Measurements from ENCODE around the gene E2F7.

E2F7 gene

DNA sequence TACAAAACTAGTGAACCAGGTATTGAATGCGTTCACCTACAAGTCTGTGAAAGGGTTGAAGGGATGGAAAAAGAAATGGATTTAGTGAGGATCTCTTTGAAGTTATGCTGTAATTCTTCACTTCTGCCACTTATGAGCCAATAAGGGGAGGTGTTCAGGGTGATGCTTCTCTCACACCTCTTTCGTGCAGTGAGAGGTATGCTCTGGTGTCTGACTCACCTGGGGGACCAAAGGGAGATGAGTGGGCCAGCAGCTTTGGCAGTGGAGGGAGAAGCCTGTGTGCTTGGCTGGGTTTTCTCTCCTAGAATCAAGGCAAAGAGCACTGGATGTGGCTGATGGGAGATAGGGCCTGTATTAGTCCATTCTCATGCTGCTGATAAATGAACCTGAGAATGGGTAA, 45.4 kb downstream of the E2F7 start:
- DNase-seq (ENCODE audit: low spot score), result no peak

DNA sequence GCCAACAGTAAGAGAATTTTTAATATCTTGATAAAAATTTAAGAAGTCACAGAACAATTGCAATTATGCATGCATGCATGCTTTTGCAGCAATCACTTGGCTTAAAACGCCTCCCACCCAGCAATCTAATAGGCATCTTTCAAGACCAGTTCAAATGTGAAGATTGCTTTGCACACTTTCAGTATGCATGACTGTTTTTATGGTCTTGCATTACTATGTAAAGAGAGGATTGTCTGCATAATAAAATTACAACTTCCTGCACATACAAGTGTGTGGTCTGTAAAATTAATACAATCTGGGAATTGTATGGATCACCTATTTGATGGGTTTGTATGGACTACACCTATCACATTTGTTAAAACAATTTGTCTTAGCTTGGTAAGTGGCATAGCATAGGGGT, 48.8 kb downstream of the E2F7 start:
- no peak for DNase-seq (ENCODE audit: low spot score)

DNA sequence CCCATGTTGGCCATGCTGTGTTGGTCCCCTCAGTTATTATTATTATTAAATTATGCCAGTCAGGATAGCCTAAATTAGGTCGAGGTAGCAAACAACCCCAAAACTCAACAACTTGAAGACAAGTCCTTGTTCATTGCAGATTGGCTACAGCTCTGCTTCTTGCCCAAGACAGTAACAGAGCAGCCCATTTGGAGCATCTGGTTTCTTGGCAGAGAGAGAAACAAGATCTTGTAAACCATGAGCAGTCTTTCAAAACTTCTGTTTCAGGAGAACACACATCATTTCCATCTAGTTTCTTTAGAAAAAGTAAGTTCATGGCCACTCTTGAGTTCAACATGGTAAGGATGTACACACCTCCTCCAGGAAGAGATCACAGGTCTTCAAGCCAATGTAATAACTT, 52.3 kb downstream of the E2F7 start:
- no peak for DNase-seq (ENCODE audit: low spot score)

DNA sequence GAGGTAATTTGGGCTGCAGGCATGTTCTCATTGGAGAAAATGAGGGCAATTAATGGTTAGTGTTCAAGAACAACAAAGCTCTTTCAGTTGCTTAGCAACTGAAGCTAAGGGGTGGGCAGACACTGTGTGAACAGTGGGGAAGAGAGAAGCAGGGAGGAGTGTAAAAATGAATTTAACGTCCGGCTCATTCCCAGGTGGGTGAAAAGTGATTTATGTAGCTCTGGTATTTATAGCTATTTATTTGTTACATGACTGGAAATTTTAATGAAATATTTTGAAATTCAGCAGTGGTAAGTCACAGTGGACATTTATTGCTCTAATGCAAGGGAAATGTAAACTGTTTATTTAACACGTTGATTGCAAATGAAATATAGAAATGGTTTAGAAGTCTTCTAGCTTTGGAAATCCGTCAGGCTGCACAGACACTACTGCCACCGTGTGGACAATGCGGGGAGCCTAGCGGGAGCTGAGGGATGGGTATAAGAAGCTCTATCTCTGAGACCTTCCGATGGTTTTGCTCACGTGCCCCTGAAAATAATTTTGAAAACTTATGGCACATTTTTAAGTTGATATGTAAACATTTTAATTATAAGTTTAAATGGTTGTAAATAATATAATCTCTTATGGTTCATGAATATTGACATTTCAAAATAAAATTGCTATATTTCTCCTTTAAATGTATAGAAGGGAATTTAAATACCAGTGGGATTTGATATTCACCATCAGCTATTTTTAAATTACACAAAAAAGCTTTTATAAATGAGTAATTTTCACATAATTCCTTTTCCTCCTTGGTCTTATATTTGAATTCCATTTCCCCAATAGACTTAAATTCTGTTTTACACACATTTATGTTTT, 54.4 kb downstream of the E2F7 start:
- DNase-seq (ENCODE audit: low spot score), result peak; percentile 54

DNA sequence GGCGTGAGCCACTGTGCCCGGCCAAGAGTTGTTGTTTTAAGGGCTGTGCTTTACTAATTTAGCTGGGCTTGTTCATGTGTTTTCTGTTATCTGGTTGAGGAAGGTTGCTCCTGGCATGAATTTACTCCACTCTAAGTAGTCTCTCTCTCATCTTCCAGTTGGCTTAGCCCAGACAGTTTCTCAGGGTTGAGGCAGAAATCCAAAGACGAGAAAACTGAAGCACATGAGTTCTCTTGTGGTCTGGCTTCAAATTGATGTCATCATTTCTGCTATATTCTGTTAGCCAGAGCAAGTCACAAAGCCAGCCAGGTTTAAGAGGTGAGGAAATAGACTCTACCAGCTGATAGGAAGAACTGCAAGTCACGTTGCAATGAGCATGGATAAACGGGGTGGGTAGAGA, 57.9 kb downstream of the E2F7 start:
- DNase-seq (ENCODE audit: low spot score), result no peak

DNA sequence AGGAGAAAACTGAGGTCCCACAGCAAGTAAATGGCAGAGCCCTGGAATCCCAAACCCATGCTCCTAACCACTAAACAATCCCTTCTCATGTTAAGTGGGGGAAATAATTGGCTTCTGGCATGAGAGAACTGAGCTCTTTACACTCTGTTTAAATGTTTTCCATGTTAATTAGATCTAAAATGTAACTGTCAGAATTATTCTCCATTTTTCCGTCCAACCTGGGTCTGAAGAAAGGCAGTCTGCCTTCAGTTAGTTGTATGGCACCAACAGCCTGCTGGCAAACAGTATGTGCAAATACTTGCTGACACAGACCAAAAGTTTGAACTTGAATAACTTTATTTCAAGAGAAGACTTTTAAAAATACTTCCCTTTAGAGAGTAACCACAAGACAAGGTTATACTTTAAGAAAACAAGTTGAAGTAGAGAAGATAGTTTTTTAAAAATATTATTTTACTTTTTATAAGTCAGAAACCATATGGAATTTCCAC, 59.7 kb downstream of the E2F7 start:
- no peak for DNase-seq (ENCODE audit: low spot score)

DNA sequence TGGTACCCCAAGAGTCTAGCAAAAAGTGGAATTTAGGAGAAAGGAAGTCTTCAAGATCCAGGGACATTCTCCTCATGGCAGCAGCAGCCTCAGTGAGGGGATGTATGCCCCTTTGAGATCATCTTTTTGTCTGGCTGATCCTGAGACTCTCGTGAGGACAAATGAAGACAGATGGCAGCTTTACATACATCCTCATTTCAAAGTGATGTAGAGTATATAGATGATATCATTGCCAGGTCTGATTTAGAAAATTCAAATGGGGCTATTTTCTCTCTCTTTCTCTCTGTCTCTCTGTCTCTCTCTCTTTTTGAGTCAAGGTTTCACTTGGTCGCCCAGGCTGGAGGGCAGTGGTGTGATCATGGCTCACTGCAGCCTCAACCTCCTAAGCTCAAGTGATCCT, 61.5 kb downstream of the E2F7 start:
- DNase-seq (ENCODE audit: low spot score), result no peak

DNA sequence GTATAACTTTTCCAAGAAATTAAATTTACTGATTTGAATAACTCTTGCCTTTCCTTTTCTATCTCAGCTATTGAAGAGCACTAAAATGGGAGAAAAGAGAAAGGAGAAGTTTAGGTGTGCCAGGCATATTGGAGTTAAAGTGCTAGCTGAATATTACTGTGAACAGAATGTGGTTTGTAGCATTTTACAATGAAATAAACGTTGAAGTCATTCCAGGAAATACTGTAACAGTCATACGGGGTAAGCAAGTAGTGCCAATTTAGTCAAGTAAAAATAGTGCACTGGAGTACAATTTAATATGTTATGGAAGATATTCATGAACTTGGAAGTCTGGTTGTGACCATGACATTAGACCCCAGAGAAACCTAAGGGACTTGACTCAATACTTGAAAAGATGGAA, 62.1 kb downstream of the E2F7 start:
- DNase-seq (ENCODE audit: low spot score), result no peak

DNA sequence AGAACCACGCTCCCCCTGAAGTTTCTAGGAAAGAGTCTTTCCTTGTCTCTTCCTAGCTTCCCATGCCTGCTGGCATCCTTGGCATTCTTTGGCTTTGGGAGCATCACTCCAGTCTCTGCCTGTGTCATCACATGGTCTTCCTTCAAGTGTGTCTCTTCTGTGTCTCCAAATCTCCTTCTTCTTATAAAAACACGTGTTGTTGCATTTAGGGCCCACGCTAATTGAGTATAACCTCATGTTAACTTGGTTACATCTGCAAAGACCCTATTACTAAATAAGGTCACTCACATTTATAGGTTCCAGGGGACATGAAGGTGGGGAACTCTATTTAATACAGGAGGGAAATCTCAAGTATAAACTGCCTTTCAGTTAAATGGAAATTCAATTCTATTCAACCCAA, 63.0 kb downstream of the E2F7 start:
- DNase-seq (ENCODE audit: low spot score), result no peak

DNA sequence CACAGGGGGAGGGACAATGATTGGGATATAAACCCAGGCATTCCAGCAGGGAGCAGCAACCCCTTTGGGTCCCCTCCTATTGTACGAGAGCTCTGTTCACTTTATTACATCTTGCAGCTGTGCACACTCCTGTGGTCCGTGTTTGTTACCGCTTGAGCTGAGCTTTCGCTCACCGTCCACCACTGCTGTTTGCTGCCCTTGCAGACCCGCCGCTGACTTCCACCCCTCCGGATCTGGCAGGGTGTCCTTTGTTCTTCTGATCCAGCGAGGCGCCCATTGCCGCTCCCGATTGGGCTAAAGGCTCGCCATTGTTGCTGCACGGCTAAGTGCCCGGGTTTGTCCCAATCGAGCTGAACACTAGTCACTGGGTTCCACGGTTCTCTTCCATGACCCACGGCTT, 64.1 kb downstream of the E2F7 start:
- no peak for DNase-seq (ENCODE audit: low spot score)

DNA sequence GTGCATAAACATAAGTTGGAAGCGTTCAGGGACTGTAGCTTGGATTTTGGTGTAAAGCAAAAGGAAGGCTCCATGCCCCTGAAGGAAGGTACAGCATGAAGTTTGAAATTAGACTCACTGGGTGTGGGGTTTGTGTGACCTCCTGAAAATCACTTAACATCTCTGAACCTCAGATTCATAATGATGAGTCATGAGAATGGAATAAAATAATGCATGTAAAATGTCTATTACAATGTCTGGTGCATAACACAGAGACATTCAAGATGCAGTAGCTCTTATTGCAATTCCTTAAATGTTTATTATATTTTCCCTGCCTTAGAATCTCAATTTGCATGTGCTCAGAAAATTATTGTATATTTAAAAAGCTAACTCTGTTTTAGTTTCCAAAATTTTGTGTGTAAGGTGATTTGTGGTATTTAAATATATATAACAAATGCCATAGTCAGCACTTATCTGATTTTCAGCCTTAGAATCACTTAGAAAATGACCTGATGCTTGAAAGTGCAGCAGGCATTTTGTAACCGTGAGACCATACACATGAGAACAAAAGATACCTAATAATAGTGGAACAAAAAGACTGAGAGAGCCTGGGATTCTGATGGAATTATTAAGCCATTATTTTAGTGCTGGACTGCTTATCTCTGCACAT, 66.3 kb downstream of the E2F7 start:
- no peak for DNase-seq (ENCODE audit: low spot score)

DNA sequence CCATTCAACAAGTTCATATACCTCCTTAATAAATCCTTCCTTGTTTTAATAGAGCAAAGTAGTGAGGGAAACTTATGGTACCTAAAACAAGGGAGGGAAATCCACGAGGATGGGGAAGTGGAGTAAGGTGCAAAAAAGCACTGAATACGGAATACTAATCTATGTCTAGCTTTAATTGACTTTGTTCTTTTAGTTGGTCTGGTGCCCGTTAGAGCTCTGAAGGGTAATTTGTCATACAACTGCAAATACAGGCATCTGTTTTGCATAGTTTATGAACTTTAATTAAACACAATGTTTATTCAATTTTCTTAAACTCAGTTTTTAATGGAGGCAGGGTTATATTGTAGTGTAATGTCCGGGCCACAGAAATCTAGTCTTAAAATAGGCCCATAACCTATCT, 67.0 kb downstream of the E2F7 start:
- no peak for DNase-seq (ENCODE audit: low spot score)

DNA sequence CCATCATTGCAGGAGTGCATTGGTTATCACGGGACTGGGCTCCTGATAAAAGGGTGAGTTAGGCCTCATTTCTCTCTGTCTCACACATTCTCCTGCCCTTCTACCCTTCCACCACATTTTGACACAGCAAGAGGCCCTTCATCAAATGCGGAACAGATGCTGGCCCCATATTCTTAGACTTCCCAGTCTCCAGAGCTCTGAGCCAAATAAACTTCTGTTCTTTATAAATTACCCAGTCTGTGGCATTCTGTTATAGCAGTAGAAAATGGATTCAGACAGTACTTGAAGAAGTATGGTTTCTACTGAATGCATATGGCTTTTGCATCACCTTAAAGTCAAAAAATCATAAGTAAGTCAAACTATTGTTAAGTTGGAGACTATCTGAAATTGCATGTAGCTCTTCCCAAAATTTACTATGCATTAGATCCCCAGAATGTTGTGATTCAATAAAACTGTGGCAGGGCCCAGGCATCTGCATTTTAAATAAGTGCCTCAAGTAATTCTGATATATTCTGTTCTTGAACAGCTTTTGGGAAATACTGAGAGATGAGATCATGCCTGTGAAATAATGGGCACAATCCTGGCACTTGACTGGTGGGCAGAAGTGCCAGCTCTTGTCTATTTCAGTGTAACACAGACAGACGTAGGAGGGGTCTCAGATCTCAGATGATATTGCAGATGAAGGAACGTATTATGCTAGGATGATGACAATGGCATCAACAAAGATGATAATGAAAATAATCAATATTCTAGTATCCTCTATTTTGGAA, 68.2 kb downstream of the E2F7 start:
- DNase-seq (ENCODE audit: low spot score), result no peak

DNA sequence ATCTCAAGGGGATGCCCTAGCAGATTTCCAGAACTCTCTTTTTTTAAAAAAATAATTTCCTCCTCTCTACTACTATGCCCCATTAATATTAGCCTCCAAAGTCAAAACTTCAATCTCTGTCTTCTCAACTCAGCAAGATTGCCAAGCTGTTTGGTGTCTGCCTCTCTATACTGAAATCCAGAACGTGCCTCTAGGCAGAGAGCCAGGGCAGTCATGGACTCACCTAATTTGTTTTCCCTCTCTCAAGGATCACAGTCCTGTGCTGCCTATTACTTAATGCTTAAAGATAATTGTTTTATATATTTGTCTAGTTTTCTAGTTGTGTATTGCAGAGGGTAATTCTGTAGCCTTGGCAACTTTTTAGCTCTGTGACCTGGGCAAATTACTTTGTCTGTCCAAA, 74.7 kb downstream of the E2F7 start:
- DNase-seq (ENCODE audit: low spot score), result no peak

DNA sequence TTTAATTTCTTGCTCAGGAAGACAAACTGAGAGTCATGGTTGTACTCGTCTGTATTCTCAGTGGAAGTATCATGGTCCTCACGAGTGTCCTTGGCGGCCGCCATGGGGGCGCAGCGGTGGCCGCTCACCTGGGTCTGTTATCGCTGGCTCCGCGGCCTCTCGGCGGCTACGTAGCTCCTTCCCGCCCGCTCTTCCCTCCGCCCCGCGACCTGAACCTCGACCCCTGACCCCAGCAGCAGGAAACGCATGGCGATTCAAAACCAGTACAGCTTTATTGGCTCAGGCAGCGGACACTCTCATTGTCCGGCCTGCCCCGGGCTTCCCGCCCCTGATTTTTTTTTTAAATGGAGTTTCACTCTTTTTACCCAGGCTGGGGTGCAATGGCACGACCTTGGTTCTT, 80.8 kb downstream of the E2F7 start:
- no peak for DNase-seq (ENCODE audit: low spot score)

DNA sequence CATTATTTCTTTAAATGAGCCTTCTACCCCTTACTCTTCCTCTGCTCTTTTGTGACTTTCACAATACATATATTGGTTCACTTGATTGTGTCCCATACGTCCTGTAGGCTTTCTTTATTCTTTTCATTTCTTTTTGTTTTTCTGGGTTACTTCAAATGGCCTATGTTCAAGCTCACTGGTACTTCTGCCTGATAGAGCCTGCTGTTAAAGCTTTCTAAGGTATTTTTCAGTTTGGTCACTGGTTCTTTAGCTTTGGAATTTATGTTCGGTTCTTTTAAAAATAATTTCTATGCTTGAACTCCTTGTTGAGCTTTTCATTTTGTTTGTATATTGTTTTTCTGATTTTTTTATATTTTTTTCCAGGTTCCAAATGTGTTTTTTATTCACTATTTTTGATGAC, 81.9 kb downstream of the E2F7 start:
- DNase-seq (ENCODE audit: low spot score), result no peak

DNA sequence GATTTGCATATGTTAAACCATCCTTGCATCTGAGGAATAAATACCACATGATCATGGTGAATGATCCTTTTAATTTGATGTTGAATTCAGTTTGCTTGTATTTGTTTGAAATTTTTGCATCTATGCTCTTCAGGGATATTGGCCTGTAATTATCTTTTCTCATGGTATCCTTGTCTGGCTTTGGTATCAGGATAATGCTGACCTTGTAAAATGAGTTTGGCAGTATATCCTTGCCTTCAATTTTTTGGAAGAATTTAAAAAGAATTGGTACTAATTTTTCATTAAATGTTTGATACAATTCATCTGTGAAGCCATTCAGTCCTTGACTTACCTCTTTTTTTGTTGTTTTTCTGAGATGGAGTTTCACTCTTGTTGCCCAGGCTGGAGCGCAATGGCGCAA, 85.2 kb downstream of the E2F7 start:
- DNase-seq (ENCODE audit: low spot score), result no peak

DNA sequence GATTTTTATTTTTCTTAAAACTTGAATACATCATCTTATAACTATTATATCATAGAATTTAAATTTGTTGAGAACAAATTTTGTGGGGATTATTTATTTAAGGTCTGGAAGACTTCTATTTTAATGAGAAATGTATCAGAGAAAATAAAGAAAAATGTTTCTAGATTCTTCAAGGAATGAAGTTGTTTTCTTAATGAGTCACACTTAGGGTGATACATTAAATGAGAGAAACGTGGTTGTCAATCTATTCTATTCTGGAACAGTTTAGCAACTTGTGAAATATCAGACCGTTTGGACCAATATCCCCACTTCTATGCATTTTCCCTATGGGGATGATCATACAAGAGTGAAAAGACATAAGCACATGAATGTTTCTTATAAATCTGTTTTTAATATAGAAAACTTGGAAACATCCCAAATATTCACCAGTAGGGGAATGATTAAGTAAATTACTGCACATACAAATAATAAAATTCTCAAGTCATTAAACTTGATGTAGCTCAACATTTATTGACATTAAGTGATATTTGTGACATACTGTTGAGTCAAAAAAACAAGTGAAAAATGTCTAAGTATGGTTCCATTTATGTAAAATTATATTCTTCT, 88.5 kb downstream of the E2F7 start:
- DNase-seq (ENCODE audit: low spot score), result no peak

All from globus pallidus (tissue), 1 donor.